CD4-positive, alpha-beta T cell (primary cell): ENCODE results near the gene MBNL1. TPM values are rescaled to one million over a fixed set of nuclear protein-coding genes. Genes with fewer than 3 reads are reported as not detected.

Experiments
- ATAC-seq: fragments of 200-7000 bp; cut with Tn5 transposase; one replicate; pipeline ENCODE4 v1.10.0; 2022; ENCODE audit warnings: mild to moderate bottlenecking; ENCODE audit not compliant: poor library complexity
- CTCF ChIA-PET: fragments of 350-600 bp; sonication (Branson Sonifier 250); formaldehyde crosslinking; loops from one replicate; lab custom pipeline; 2021; ENCODE audit warnings: antibody characterized with exemption, inconsistent platforms; lab: Charles Lee
- POLR2A ChIA-PET: fragments of 350-600 bp; sonication (Branson Sonifier 250); formaldehyde crosslinking; loops from one replicate; lab custom pipeline; 2021; ENCODE audit warnings: antibody characterized with exemption, inconsistent platforms; lab: Charles Lee
- DNase-seq, 14 experiments: peaks; one replicate each; pipeline ENCODE4 v3.0.0-alpha.2; 2013 to 2020; ENCODE audit warnings: mixed read lengths in 2 of 14
- H3K27ac ChIP-seq, 2 donors: one replicate each; pipeline versions ENCODE4 v1.5.1 to v1.7.0; 2013; ENCODE audit warnings: low read length in 2 of 2, low read depth in 1 of 2, mild to moderate bottlenecking in 1 of 2
- H3K27me3 ChIP-seq, 2 experiments: 1 replicate in 1 of 2; 2 replicates in 1 of 2; pipeline versions ENCODE4 v1.6.1 to v1.7.0; 2013; ENCODE audit warnings: low read length in 2 of 2, control low read depth in 1 of 2, mild to moderate bottlenecking in 1 of 2, moderate library complexity in 1 of 2; ENCODE audit not compliant: insufficient read depth in 2 of 2, control insufficient read depth in 1 of 2
- H3K36me3 ChIP-seq: one replicate; pipeline ENCODE4 v1.6.1; 2013; ENCODE audit warnings: low read length, control low read depth; ENCODE audit not compliant: insufficient read depth
- H3K4me1 ChIP-seq: one replicate; pipeline ENCODE4 v1.6.1; 2013; ENCODE audit warnings: low read length, control low read depth; ENCODE audit not compliant: insufficient read depth
- H3K4me3 ChIP-seq: one replicate; pipeline ENCODE4 v1.5.1; 2013; ENCODE audit warnings: mild to moderate bottlenecking, low read length, moderate library complexity
- H3K9me3 ChIP-seq, 2 experiments: 1 replicate in 1 of 2; 2 replicates in 1 of 2; pipeline versions ENCODE4 v1.6.1 to v1.7.0; 2013; ENCODE audit warnings: low read length in 2 of 2, mild to moderate bottlenecking in 2 of 2, control low read depth in 1 of 2, moderate library complexity in 1 of 2; ENCODE audit not compliant: control insufficient read depth in 1 of 2, insufficient read depth in 1 of 2
- H3K27ac Mint-ChIP-seq: one replicate; pipeline ENCODE4 v1.8.0; 2020; ENCODE audit warnings: mixed read lengths
- H3K27me3 Mint-ChIP-seq: one replicate; pipeline ENCODE4 v1.8.0; 2021; ENCODE audit warnings: mixed read lengths
- H3K36me3 Mint-ChIP-seq: one replicate; pipeline ENCODE4 v1.8.0; 2021; ENCODE audit warnings: low read depth, mixed read lengths
- H3K4me1 Mint-ChIP-seq: one replicate; pipeline ENCODE4 v1.8.0; 2021; ENCODE audit warnings: low read depth, mixed read lengths
- H3K4me3 Mint-ChIP-seq: one replicate; pipeline ENCODE4 v1.8.0; 2020; ENCODE audit warnings: mild to moderate bottlenecking, mixed read lengths
- H3K9me3 Mint-ChIP-seq: one replicate; pipeline ENCODE4 v1.8.0; 2020; ENCODE audit warnings: mixed read lengths
- CTCF ChIP-seq: fragments of 200-600 bp; IDR thresholded peaks from one replicate; pipeline ENCODE4 v1.8.0; 2022; ENCODE audit warnings: antibody characterized with exemption, mild to moderate bottlenecking
- intact Hi-C, 2 experiments: fragments of 100-400 bp; cut with DNase I in 1 of 2; cut with micrococcal nuclease in 1 of 2; formaldehyde crosslinking; loops; one replicate each; pipeline versions ENCODE4 v1.15.1 to v1.9.0; 2023 to 2025; cut with DNase I, micrococcal nuclease
- total RNA-seq, 174 experiments: library from RNA in 2 of 174; stranded (reverse) in 2 of 174; gene quantifications; one replicate each; pipeline ENCODE4 v1.2.3 and lab custom pipeline; 2021 to 2026

MBNL1 gene
- total RNA-seq, 2 experiments from 2014 or later, result 551 to 561 TPM

GRCh38 chr3:152322756-152323155, 54.0 kb downstream of the MBNL1 start:
- ChIA-PET CTCF (interaction anchor here (1.6 kb wide), 1 partner anchor 11 kb away, joined by 4 read pairs; no protein-coding TSS in a partner anchor), POLR2A (no interaction called here)
- TF ChIP-seq CTCF, result no peak
- DNase-seq, result peak in 3 of 14 experiments; percentile 43 to 65 (median 44)
- Mint-ChIP-seq H3K27ac (peak overlapping the region; percentile 91), H3K4me1 (peaks cover 90% of the 10 kb centered on the region), H3K4me3 (peak overlapping the region; percentile 62), H3K36me3 (peaks cover 73% of the 10 kb centered on the region), H3K27me3 (no peaks in the 10 kb centered on the region), H3K9me3 (no peaks in the 10 kb centered on the region)
- Histone ChIP-seq H3K4me1 (peaks cover 9% of the 10 kb centered on the region), H3K27ac (peak overlapping the region in 1 of 2 donors; percentile 20), H3K36me3 (peaks cover 19% of the 10 kb centered on the region), H3K9me3 (no peaks in the 10 kb centered on the region), H3K27me3 (no peaks in the 10 kb centered on the region), H3K4me3 (no peak overlapping the region)
- intact Hi-C loops, result no loop called here
- ATAC-seq, result no peak

GRCh38 chr3:152323834-152324233, 55.1 kb downstream of the MBNL1 start:
- Histone ChIP-seq H3K36me3 (peaks cover 19% of the 10 kb centered on the region), H3K27me3 (no peaks in the 10 kb centered on the region), H3K4me1 (peaks cover 9% of the 10 kb centered on the region), H3K4me3 (peak overlapping the region; percentile 28), H3K27ac (peak overlapping the region; percentile 20 to 56), H3K9me3 (no peaks in the 10 kb centered on the region)
- Mint-ChIP-seq H3K4me3 (peak overlapping the region; percentile 78), H3K9me3 (no peaks in the 10 kb centered on the region), H3K27me3 (no peaks in the 10 kb centered on the region), H3K4me1 (peaks cover 90% of the 10 kb centered on the region), H3K27ac (peak overlapping the region; percentile 79), H3K36me3 (peaks cover 70% of the 10 kb centered on the region)
- no peak for TF ChIP-seq CTCF
- POLR2A ChIA-PET, result interaction anchor here (1.0 to 1.3 kb wide), 3 partner anchors 9 to 55 kb away, joined by 3 to 6 read pairs (median 4); partner anchors contain the start of gene MBNL1
- CTCF ChIA-PET, result interaction anchor here (0.9 to 1.0 kb wide), 3 partner anchors 41 to 134 kb away, joined by 3 read pairs; no protein-coding TSS in a partner anchor
- peak; percentile 41 for ATAC-seq
- intact Hi-C loops, result no loop called here
- peak in 3 of 14 experiments; percentile 52 to 71 (median 54) for DNase-seq

- H3K4me1 ChIP-seq, result peaks cover 16% of the 10 kb centered on the region
- Mint-ChIP-seq H3K4me3 (peak overlapping the region; percentile 6), H3K36me3 (peaks cover 66% of the 10 kb centered on the region), H3K9me3 (no peaks in the 10 kb centered on the region), H3K27me3 (no peaks in the 10 kb centered on the region), H3K4me1 (peaks cover 85% of the 10 kb centered on the region), H3K27ac (peak overlapping the region; percentile 48)
- no peak overlapping the region for H3K4me3 ChIP-seq
- DNase-seq (no peak), ATAC-seq (no peak)
- H3K27ac ChIP-seq, result no peak overlapping the region
- ChIA-PET POLR2A (interaction anchor here (1.3 kb wide), 1 partner anchor 56 kb away, joined by 4 read pairs; the partner anchor contains the start of gene MBNL1), CTCF (no interaction called here)
- H3K9me3 ChIP-seq, result no peaks in the 10 kb centered on the region
- intact Hi-C loops, result no loop called here
- peaks cover 18% of the 10 kb centered on the region for H3K36me3 ChIP-seq
- no peaks in the 10 kb centered on the region for H3K27me3 ChIP-seq
- TF ChIP-seq CTCF, result no peak
Observed at GRCh38 chr3:152325136-152325535, 56.4 kb downstream of the MBNL1 start.
